PC-3 (cell line): ENCODE data around the gene IL11RA. TPM values are rescaled to one million over a fixed set of nuclear protein-coding genes. Genes with fewer than 3 reads are reported as not detected.
"Not testable (repeated sequence)": the region's sequence is repeated elsewhere in the genome, so short reads cannot be mapped to it uniquely, and the experiment has no call there.

Experiments
- ATAC-seq: fragments of 200-7000 bp; cut with Tn5 transposase; 2 replicates; pipeline ENCODE4 v1.9.1; 2020; ENCODE audit warnings: mild to moderate bottlenecking, moderate library complexity
- BruUV-seq: library from RNA; stranded (reverse); fragments of 400-500 nt; replicated peaks from 2 replicates; lab custom pipeline; 2021; lab: Mats Ljungman, UMichigan
- CTCF ChIA-PET: fragments of 300-600 bp; sonication (Branson Sonifier 250); formaldehyde crosslinking; loops from one replicate; lab custom pipeline; 2022; ENCODE audit warnings: antibody characterized with exemption; lab: Charles Lee
- POLR2A ChIA-PET: fragments of 300-600 bp; sonication (Branson Sonifier 250); formaldehyde crosslinking; loops from one replicate; lab custom pipeline; 2022; ENCODE audit warnings: antibody characterized with exemption; ENCODE audit not compliant: unreplicated experiment; lab: Charles Lee
- DNase-seq: peaks from one replicate; pipeline ENCODE4 v3.0.0-alpha.2; 2015
- H2AFZ ChIP-seq: fragments of 300-600 bp; sonication (generic); 2 replicates; pipeline ENCODE4 v1.6.0; 2016; ENCODE audit warnings: antibody characterized with exemption, low read length
- H3F3A ChIP-seq: fragments of 300-600 bp; sonication (generic); one replicate; pipeline ENCODE4 v1.6.0; 2017; ENCODE audit warnings: antibody characterized with exemption, low read length, control low read depth, mild to moderate bottlenecking; ENCODE audit not compliant: unreplicated experiment
- H3K27ac ChIP-seq: fragments of 300-600 bp; sonication (generic); 2 replicates; pipeline ENCODE4 v1.5.1; 2016; ENCODE audit warnings: mild to moderate bottlenecking, low read length
- H3K27me3 ChIP-seq: fragments of 300-600 bp; sonication (generic); 2 replicates; pipeline ENCODE4 v1.6.1; 2016; ENCODE audit warnings: low read length, mixed read lengths
- H3K36me3 ChIP-seq: fragments of 300-600 bp; sonication (generic); 2 replicates; pipeline ENCODE4 v1.6.1; 2016; ENCODE audit warnings: low read depth, mixed run types, low read length, mixed read lengths
- H3K4me1 ChIP-seq: fragments of 300-600 bp; sonication (generic); 2 replicates; pipeline ENCODE4 v1.5.1; 2016; ENCODE audit warnings: low read length; ENCODE audit not compliant: insufficient read depth
- H3K4me2 ChIP-seq: fragments of 300-600 bp; sonication (generic); 2 replicates; pipeline ENCODE4 v1.6.0; 2016; ENCODE audit warnings: low read length
- H3K4me3 ChIP-seq: fragments of 300-600 bp; sonication (generic); 2 replicates; pipeline ENCODE4 v1.5.1; 2016; ENCODE audit warnings: mild to moderate bottlenecking, low read length, mixed read lengths
- H3K79me2 ChIP-seq: fragments of 300-600 bp; sonication (generic); 2 replicates; pipeline ENCODE4 v1.6.1; 2017; ENCODE audit warnings: low read length, mixed read lengths
- H3K9ac ChIP-seq: fragments of 300-600 bp; sonication (generic); 2 replicates; pipeline ENCODE4 v1.6.0; 2016; ENCODE audit warnings: mild to moderate bottlenecking, low read length
- H3K9me2 ChIP-seq: fragments of 300-600 bp; sonication (generic); replicated peaks from 2 replicates; pipeline ENCODE4 v1.6.1; 2016; ENCODE audit warnings: mixed run types, low read length, mixed read lengths
- H3K9me3 ChIP-seq: fragments of 300-600 bp; sonication (generic); 2 replicates; pipeline ENCODE4 v1.6.1; 2016; ENCODE audit warnings: low read length, mixed read lengths
- H4K20me1 ChIP-seq: fragments of 300-600 bp; sonication (generic); 2 replicates; pipeline ENCODE4 v1.6.1; 2016; ENCODE audit warnings: low read length, mixed read lengths
- CTCF ChIP-seq: fragments of 300-600 bp; sonication (generic); conservative IDR thresholded peaks from 2 replicates; pipeline ENCODE4 v1.5.1; 2017; ENCODE audit warnings: antibody characterized with exemption, low read depth, mild to moderate bottlenecking, low read length
- EZH2 ChIP-seq: fragments of 300-600 bp; sonication (generic); IDR thresholded peaks from one replicate; pipeline ENCODE4 v1.6.1; 2017; ENCODE audit warnings: antibody characterized with exemption, mild to moderate bottlenecking, low read length; ENCODE audit not compliant: unreplicated experiment
- EZH2phosphoT487 ChIP-seq: fragments of 300-600 bp; sonication (generic); IDR thresholded peaks from 2 replicates; pipeline ENCODE4 v1.6.1; 2018; ENCODE audit warnings: mild to moderate bottlenecking, antibody characterized with exemption, low read length, borderline replicate concordance
- intact Hi-C: fragments of 100-400 bp; cut with micrococcal nuclease; formaldehyde crosslinking; loops from 2 replicates; pipeline ENCODE4 v1.9.0; 2023
- total RNA-seq: library from RNA; depleted of rRNA; stranded (reverse); fragments of >200 nt; gene quantifications from 2 replicates; pipeline ENCODE4 v1.2.3, GENCODE V29; 2014

IL11RA gene
- total RNA-seq, 1 experiment from 2014 or later: 8.3 TPM

GRCh38 chr9:34637356-34638137, 14.4 kb upstream of the IL11RA start, which contains the start of gene SIGMAR1:
SIGMAR1 (minus strand) TSS chr9:34637787; CDS start chr9:34637697, 90 bp downstream.
- intact Hi-C loops: no loop called here
- CTCF ChIA-PET: interaction anchor here (1.4 kb wide), 1 partner anchor 9 kb away, joined by 3 read pairs; no protein-coding TSS in a partner anchor
- H3K4me2 ChIP-seq: peak within 1 kb of the TSS; percentile 93
- H3K9me2 ChIP-seq: no peaks in the 10 kb centered on the region
- POLR2A ChIA-PET: interaction anchor here (0.6 to 0.7 kb wide), 2 partner anchors 9 kb away, joined by 3 to 5 read pairs; partner anchors contain the start of gene GALT
- peak; percentile 85 for DNase-seq
- H4K20me1 ChIP-seq: 0 out of 2 replicates have a peak, but pooled peaks cover 4% of the 10 kb centered on the region
- no peaks in the 10 kb centered on the region for H3F3A ChIP-seq
- H3K79me2 ChIP-seq: peaks cover 25% of the 10 kb centered on the region
- no peak within 1 kb of the TSS for H3K27ac ChIP-seq
- H3K4me3 ChIP-seq: peak within 1 kb of the TSS; percentile 76
- no peaks in the 10 kb centered on the region for H3K36me3 ChIP-seq
- no peaks in the 10 kb centered on the region for H3K27me3 ChIP-seq
- H3K9me3 ChIP-seq: no peaks in the 10 kb centered on the region
- TF ChIP-seq CTCF (no peak), EZH2phosphoT487 (no peak), EZH2 (no peak)
- H2AFZ ChIP-seq: peak within 1 kb of the TSS; percentile 89
- peaks cover 5% of the 10 kb centered on the region; the same call in 1 of the 2 replicates for H3K4me1 ChIP-seq
- ATAC-seq: peak; percentile 85
- H3K9ac ChIP-seq: peak within 1 kb of the TSS; percentile 92
- BruUV-seq: no TSS peak

GRCh38 chr9:34638138-34638445, 13.9 kb upstream of the IL11RA start:
- H3K9me3 ChIP-seq: no peaks in the 10 kb centered on the region
- intact Hi-C loops: no loop called here
- H3K9ac ChIP-seq: peak overlapping the region; percentile 92
- H2AFZ ChIP-seq: peak overlapping the region; percentile 89
- H3F3A ChIP-seq: no peaks in the 10 kb centered on the region
- H3K36me3 ChIP-seq: no peaks in the 10 kb centered on the region
- H3K4me2 ChIP-seq: peak overlapping the region; percentile 93
- no peak for DNase-seq
- no peak overlapping the region for H3K27ac ChIP-seq
- CTCF ChIA-PET: interaction anchor here (1.4 kb wide), 1 partner anchor 9 kb away, joined by 3 read pairs; no protein-coding TSS in a partner anchor
- TF ChIP-seq EZH2phosphoT487 (no peak), EZH2 (no peak), CTCF (no peak)
- H3K4me3 ChIP-seq: peak overlapping the region; percentile 76
- peaks cover 25% of the 10 kb centered on the region for H3K79me2 ChIP-seq
- peaks cover 5% of the 10 kb centered on the region; the same call in 1 of the 2 replicates for H3K4me1 ChIP-seq
- POLR2A ChIA-PET: interaction anchor here (0.6 kb wide), 1 partner anchor 10 kb away, joined by 5 read pairs; no protein-coding TSS in a partner anchor
- BruUV-seq: TSS peak; percentile 89
- no peaks in the 10 kb centered on the region for H3K9me2 ChIP-seq
- 0 out of 2 replicates have a peak, but pooled peaks cover 4% of the 10 kb centered on the region for H4K20me1 ChIP-seq
- no peak for ATAC-seq
- no peaks in the 10 kb centered on the region for H3K27me3 ChIP-seq

- H3K4me1 ChIP-seq, H3K9me2 ChIP-seq, ATAC-seq, H3K27me3 ChIP-seq, H3K4me3 ChIP-seq, CTCF ChIA-PET, H3F3A ChIP-seq, H4K20me1 ChIP-seq, H3K4me2 ChIP-seq, POLR2A ChIA-PET, intact Hi-C loops, H3K36me3 ChIP-seq, H3K9ac ChIP-seq, H3K9me3 ChIP-seq, H3K27ac ChIP-seq, BruUV-seq, H2AFZ ChIP-seq, DNase-seq: not testable (repeated sequence)
- H3K79me2 ChIP-seq: peaks cover 25% of the 10 kb centered on the region
These were observed 12.7 kb upstream of the IL11RA start for GRCh38 chr9:34639322-34639721.
